GM18909 (cell line): Measurements from ENCODE around the gene FLT1.
A peak's percentile ranks its signal among the peaks of the same experiment; 100 is the strongest.

ENCODE experiments used
- ATAC-seq: cut with Tn5 transposase; IDR thresholded peaks from one replicate; pipeline ENCODE4 v1.9.1; 2021; ENCODE audit warnings: mild to moderate bottlenecking; ENCODE audit not compliant: unreplicated experiment, poor library complexity

Gene FLT1

GRCh38 chr13:28529836-28530235 lies 34.9 kb upstream of the FLT1 start:
- no peak for ATAC-seq

GRCh38 chr13:28528848-28529247 lies 33.9 kb upstream of the FLT1 start:
- ATAC-seq, result no peak

GRCh38 chr13:28528388-28528787 lies 33.5 kb upstream of the FLT1 start:
- ATAC-seq, result no peak

DNA sequence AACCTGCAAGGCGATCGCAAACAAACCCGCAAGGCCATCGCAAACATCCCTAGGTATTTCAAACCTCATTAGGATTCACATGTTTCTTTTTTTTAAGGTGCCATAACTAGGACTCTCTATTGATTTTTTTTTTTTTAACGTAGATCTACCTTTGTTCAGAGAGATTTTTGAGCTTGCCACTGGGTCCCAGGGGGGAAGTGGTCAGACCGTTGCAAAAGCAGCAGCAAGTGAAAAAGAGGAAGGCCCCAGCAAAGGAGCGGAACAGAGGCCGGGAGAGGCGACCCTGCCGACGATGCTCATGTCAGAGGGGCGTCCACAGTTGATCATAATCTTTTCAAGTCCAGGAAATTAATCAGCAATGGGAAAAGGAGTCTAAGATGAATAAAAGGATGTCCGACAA lies 32.7 kb upstream of the FLT1 start:
- ATAC-seq, result peak; percentile 33

- ATAC-seq, result no peak
Observed at GRCh38 chr13:28526876-28527275, 31.9 kb upstream of the FLT1 start.

- ATAC-seq, result no peak
Observed at GRCh38 chr13:28522871-28523270, 27.9 kb upstream of the FLT1 start.

DNA sequence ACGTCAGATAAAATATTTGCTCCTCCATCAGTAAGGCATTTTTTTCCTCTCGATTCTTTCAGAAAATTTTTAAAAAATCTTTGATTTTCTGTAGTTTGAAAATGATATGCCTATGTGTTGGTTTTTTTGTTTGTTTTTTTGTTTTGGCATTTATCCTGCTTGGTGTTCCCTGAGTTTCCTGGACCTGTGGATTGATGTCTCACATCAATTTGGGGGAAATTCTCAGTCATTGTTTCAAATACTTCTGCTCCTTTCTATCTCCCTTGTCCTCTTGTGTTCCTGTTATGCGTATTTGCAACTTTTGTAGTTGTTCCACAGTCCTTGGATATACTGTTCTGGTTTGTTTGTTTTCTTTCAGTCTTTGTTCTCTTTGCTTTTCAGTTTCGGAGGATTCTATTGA lies 18.8 kb upstream of the FLT1 start:
- ATAC-seq, result no peak

DNA sequence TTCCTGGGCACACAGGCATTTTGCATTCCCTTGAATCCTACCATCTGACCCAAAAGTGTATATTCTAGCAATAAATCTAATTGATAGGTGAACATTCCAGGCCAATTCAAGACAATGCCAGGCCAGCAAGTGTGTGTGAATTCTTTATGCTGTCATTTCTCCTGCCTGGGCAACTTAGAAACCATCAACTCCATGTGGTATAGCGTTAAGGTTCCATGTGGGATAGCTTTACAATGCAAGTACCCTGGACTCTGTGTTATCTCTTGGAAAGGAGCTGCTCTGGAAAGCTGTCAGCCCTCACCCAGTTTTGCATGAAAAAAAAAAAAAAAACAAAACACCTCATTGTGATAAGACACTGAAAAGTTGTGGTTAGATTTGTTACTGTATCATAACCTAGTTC lies 15.6 kb upstream of the FLT1 start:
- no peak for ATAC-seq

GRCh38 chr13:28510066-28510465 lies 15.1 kb upstream of the FLT1 start:
- no peak for ATAC-seq

DNA sequence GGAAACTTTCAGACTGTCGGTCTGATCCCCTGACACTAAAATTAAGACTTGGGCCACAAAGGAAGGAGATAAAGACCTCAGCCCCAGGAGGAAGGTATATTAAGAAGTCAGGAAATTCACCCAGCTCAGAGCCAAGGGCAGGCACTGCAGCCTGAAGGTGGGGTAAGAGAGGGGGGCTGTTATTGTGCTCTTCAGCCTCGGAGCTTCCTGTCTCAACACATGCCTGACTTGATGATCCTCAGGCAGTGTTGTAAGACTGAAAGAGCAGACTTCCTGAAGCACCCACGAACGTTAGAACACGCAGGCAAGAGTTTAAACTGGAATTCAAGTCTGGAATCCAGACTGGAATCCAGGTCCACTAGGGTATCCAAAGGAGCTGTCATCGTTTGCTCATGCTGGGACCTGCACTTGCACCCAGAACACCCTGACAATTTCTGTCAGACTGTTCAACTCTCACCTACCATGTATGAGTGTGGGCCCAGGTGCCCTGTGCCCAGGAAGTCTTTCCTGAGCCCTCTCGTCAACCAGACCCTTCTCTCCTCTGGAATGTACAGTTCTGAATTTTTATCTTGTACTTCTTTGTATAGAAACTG lies 10.7 kb upstream of the FLT1 start:
- no peak for ATAC-seq

DNA sequence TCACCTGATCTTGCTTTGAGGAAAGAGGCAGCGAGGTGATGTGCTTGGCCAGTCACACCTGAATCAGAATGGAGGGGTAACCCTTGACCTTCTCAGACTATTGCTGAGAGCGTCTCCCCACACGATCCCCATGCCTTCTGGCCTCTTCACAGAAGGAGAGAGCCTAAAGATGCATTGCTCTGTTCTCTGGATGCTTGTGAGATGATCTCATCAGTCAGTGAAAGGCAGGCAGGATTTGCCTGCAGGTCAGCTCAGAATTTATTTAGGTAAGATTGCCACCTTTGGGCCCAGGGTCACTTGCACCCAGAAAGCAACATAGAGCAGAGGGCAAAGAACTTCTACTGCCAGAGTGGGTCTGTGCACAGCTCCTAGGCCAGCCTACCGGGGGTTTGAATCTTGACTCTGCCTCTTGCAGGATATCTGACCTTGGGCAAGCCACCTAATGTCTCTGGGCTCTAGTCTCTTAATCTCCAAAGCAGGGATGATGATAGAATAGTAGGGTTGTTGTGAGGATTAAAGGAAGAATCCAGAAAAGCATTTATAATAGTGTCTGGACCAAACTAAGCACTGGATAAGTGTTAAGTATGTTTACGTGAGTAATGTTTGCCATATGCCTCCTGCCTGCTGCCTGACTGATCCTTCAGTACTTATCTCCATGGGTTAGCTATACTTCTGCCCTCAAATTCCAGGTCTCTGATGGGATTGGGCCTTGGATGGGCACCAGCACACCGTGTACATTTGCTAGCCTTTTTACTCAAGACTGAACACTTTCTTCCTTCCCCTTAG lies 8.4 kb upstream of the FLT1 start:
- no peak for ATAC-seq

DNA sequence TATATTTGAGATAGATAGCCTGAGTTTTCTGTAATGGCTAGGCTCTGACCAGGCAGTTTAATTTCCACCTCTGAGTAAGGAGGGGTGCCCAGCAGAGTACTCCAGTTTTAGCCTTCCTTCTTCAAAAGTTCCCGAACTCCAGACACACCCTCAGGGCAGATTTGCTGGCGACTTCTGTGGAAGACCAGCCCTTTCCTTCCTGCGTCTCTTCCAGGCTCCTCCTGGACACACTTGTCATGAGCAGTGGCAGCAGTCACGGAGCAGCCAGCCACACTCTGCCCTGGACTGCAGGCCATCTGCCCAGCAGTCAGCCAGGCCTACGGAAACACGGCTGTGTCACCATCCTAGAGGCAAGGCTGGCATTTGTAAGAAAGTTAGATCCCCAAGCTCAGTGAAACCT lies 6.6 kb upstream of the FLT1 start:
- ATAC-seq, result no peak

DNA sequence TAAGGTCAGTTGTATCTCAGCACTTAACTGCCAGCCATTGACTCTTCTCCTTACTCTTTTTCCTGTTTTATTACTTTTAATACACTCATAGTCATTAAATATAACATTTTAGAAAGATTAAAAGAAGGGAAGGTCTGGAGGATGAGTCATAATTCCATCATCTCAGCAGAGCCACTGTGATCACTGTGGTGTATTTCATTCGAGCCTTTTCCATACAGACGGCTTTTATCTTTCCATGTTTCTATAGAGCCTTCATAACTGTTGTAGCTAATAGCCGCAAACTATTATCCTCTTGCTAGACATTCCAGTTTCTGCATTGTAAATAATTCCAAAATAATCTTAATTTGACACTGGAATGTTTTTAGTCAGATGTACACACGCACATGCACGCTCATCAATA lies 4.7 kb upstream of the FLT1 start:
- ATAC-seq, result no peak

DNA sequence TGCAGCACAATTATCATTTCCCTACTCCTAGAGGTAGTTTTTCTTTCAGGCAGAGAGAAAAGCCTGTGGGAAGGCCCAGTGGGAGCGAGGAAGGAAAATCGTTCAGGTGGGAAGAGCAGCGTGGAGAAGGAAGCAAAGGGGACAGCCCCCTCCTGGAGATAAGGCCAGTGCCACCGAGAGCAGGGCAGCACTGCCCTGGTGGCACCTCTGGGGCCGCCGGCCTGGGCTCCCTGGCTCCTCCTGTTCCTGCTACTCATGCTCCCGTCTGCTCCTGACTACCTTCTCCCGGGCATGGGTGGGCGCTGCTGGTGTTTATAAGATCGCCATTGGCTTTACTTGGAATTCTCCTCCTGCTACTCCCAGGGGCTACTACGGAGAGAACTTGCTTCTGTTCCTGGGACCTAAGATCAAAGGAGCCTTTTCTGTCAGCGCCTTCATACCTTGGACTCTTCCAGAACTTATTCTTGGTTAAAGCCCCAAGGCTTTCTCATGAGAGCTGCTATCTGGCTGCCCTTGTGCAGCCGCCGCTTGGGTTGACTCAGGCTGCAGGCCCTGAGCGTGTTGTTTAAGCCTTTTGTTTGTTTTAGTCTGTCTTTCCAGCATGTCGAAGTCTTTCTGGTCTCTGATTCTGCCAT lies 3.7 kb upstream of the FLT1 start:
- ATAC-seq, result no peak

DNA sequence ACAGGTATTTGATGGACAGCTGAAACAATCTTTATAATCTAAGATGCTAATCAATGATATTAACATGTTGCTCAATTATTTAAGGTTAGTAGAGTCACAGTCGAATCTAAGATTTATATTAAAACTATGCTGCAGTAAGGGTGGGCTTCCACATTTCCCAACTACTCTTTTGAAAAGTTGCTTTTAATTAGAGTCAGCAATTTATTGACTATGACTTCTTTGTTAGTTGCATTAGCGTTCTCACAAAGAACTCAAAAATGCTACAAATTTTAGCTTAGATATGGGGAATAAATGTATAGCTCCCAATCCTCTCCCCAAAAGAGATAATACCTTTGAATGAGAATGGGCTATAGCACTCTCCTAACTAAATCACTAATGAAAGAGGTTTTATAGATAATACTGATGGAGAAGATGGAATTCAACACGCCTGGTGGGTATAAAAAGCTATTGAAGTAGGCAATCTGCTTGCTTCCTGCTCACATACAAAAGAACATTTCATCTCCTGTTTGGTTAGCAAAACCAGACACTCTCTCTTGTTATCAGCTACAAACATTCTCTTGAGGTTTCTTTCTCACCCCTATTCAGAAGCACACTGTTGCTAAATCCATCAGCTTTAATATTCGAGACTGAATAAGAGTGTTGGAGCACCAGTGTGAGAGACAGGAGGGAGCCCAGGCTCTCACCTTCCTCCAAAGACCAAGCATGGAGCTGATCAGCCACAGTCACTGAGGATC lies 2.4 kb upstream of the FLT1 start:
- ATAC-seq, result no peak

- no peak for ATAC-seq
Observed at GRCh38 chr13:28496188-28496564, 1.2 kb upstream of the FLT1 start.

- no peak for ATAC-seq
Observed at GRCh38 chr13:28495538-28496187, 735 bp upstream of the FLT1 start.

- peak; percentile 30 for ATAC-seq
Observed at GRCh38 chr13:28494504-28494777, 487 bp downstream of the FLT1 start.

DNA sequence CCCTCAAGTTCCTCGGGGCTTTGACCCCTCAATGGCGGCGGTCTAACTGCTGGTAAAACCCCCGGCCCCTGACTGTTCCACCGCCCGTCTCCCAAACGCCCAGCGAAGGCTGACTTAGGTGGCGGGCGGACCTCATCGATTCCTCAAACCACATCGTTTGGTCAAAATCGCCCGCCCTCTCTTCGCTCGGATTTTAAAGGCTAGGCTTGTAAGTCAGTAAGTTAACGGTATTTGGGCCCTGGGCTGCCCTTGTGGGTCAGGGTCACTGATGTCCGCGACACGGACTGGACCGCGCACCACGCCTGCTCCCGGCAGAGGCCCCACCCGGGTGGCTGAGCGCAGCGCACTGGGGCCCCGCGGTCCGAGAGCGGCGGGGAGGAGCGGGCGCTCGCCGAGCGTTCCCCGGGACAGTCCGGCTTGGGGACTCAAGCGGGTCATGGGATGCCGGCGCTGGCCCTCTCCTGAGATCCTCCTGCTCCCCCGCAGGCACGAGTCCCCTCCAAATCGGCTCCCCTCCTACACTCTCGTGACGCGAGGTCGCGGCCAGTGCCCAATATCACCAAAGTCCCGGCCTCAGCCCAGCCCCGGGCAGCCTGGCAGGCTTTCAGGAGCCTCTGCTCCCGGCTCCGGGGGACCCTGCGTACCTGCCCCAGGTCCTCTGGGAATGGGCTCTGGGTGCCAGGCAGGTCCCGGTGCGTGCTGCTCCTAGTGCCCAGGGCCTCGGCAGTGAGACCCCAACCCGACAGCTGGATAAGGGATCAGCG lies 1.0 kb downstream of the FLT1 start:
- peak; percentile 23 for ATAC-seq
